Tibial artery (tissue), 4 donors: Measurements from ENCODE around the gene UNC5A.

Experiments used
- DNase-seq, 2 donors: peaks; one replicate each; pipeline ENCODE4 v3.0.0-alpha.2; 2019
- H3K27ac ChIP-seq, 2 donors: fragments of 200-600 bp; sonication (generic) in 1 of 2; 1 replicate in 1 of 2; 2 replicates in 1 of 2; pipeline ENCODE4 v1.5.1; 2018 to 2019; ENCODE audit warnings: mild to moderate bottlenecking in 1 of 2
- H3K27me3 ChIP-seq, 2 donors: fragments of 200-600 bp; sonication (generic) in 1 of 2; one replicate each; pipeline versions ENCODE4 v1.5.1 to v1.6.0; 2016 to 2019
- H3K36me3 ChIP-seq, 3 donors: fragments of 200-600 bp; sonication (generic) in 2 of 3; one replicate each; pipeline ENCODE4 v1.5.1; 2016 to 2019; ENCODE audit warnings: mild to moderate bottlenecking in 2 of 3
- H3K4me1 ChIP-seq, 4 donors: fragments of 200-600 bp; sonication (generic) in 2 of 4; 1 replicate in 3 of 4; 2 replicates in 1 of 4; pipeline ENCODE4 v1.5.1; 2016 to 2019
- H3K4me3 ChIP-seq, 2 donors: fragments of 200-600 bp; sonication (generic) in 1 of 2; 1 replicate in 1 of 2; 2 replicates in 1 of 2; pipeline ENCODE4 v1.5.1; 2018 to 2019; ENCODE audit warnings: mild to moderate bottlenecking in 2 of 2
- H3K9me3 ChIP-seq, 3 donors: fragments of 200-600 bp; sonication (generic) in 1 of 3; one replicate each; pipeline ENCODE4 v1.5.1; 2016 to 2019
- intact Hi-C: fragments of 100-400 bp; cut with DNase I; formaldehyde crosslinking; loops from one replicate; pipeline ENCODE4 v1.15.0; 2023; ENCODE audit warnings: low total_unique reads
- TF ChIP-seq, protein P1 (sequence below), 2 experiments: fragments of 200-600 bp in 1 of 2; fragments of 450-650 bp in 1 of 2; IDR thresholded peaks; one replicate each; pipeline ENCODE4 v1.5.1; 2017 to 2019; ENCODE audit warnings: antibody characterized with exemption in 2 of 2, mild to moderate bottlenecking in 1 of 2, moderate library complexity in 1 of 2

UNC5A gene

DNA sequence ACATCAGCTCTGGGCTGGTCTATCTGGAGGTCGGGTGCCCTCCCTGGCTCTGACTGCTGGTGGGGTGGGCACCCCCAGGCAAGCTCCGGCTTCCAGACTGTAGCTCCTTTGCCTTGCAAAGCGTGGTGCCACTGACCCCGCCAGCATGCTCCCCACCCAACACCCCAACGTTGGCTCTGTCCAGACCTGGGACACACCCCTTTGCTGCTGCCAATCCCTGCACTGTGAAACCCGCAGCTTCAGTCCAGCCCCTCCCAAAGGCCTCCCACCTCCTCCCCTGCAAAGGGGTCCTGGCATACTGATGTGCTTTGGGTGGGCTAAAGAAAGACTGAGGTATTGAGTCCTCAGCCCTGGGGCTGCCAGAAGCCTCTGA is 3.9 kb downstream of the UNC5A start:
- Histone ChIP-seq H3K4me3 (no peak overlapping the region), H3K9me3 (no peaks in the 10 kb centered on the region), H3K36me3 (no peaks in the 10 kb centered on the region), H3K4me1 (peaks cover 0 to 32% (median 29%) of the 10 kb centered on the region in 4 donors), H3K27me3 (peaks cover 4 to 97% of the 10 kb centered on the region in 2 donors), H3K27ac (no peak overlapping the region)
- DNase-seq: no peak
- TF ChIP-seq, protein P1, sequence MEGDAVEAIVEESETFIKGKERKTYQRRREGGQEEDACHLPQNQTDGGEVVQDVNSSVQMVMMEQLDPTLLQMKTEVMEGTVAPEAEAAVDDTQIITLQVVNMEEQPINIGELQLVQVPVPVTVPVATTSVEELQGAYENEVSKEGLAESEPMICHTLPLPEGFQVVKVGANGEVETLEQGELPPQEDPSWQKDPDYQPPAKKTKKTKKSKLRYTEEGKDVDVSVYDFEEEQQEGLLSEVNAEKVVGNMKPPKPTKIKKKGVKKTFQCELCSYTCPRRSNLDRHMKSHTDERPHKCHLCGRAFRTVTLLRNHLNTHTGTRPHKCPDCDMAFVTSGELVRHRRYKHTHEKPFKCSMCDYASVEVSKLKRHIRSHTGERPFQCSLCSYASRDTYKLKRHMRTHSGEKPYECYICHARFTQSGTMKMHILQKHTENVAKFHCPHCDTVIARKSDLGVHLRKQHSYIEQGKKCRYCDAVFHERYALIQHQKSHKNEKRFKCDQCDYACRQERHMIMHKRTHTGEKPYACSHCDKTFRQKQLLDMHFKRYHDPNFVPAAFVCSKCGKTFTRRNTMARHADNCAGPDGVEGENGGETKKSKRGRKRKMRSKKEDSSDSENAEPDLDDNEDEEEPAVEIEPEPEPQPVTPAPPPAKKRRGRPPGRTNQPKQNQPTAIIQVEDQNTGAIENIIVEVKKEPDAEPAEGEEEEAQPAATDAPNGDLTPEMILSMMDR (IDR thresholded peaks at IDR 0.05): no peak
- intact Hi-C loops: no loop called here

- no peak for DNase-seq
- H3K4me3 ChIP-seq: no peak overlapping the region
- H3K4me1 ChIP-seq: peaks cover 0 to 26% (median 23%) of the 10 kb centered on the region in 4 donors
- H3K27me3 ChIP-seq: peaks cover 4 to 97% of the 10 kb centered on the region in 2 donors
- TF ChIP-seq, protein P1 (IDR thresholded peaks at IDR 0.05): no peak
- H3K9me3 ChIP-seq: no peaks in the 10 kb centered on the region
- H3K27ac ChIP-seq: no peak overlapping the region
- intact Hi-C loops: no loop called here
- H3K36me3 ChIP-seq: no peaks in the 10 kb centered on the region
Measured at GRCh38 chr5:176814836-176815438, 4.6 kb downstream of the UNC5A start.

- intact Hi-C loops: no loop called here
- H3K4me3 ChIP-seq: no peak overlapping the region
- peaks cover 4 to 93% of the 10 kb centered on the region in 2 donors for H3K27me3 ChIP-seq
- no peaks in the 10 kb centered on the region for H3K36me3 ChIP-seq
- TF ChIP-seq, protein P1 (IDR thresholded peaks at IDR 0.05): no peak
- H3K9me3 ChIP-seq: no peaks in the 10 kb centered on the region
- DNase-seq: no peak
- H3K27ac ChIP-seq: no peak overlapping the region
- peaks cover 0 to 15% (median 14%) of the 10 kb centered on the region in 4 donors for H3K4me1 ChIP-seq
Measured at GRCh38 chr5:176816043-176816745, 5.8 kb downstream of the UNC5A start.

DNA sequence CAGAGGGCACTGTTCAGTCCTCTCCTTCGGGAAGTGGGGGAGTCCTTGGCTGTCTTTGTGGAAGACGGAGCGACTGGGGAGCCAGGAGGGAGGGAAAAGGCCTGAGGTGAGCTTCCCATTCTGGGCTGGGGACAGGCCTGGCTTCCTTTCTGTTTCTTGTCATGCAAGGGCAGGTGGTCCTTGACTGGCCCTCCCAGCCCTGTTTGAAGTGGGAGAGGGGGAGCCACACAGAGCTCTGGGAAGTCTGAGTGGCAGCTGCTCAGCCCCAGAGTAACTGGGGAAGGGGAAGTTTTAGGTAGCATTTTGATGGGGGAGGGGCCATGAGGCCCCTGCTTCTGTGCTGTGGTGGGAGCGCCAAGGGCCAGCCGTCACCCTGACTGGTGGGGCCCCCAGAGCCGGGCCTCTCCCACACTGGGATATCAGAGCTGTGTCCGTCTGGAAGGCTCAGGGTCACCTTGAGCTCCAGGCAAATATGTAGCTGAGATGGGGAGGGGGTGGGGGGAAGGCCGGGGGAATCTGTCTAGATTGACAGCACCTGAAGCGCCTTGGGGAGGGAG is 6.5 kb downstream of the UNC5A start:
- peaks cover 4 to 93% of the 10 kb centered on the region in 2 donors for H3K27me3 ChIP-seq
- TF ChIP-seq, protein P1 (IDR thresholded peaks at IDR 0.05): no peak
- no peak for DNase-seq
- peaks cover 0 to 13% (median 10%) of the 10 kb centered on the region in 4 donors for H3K4me1 ChIP-seq
- H3K4me3 ChIP-seq: no peak overlapping the region
- no peaks in the 10 kb centered on the region for H3K9me3 ChIP-seq
- no peak overlapping the region for H3K27ac ChIP-seq
- H3K36me3 ChIP-seq: no peaks in the 10 kb centered on the region
- intact Hi-C loops: no loop called here

- intact Hi-C loops: no loop called here
- peaks cover 4 to 93% of the 10 kb centered on the region in 2 donors for H3K27me3 ChIP-seq
- TF ChIP-seq, protein P1 (IDR thresholded peaks at IDR 0.05): no peak
- H3K36me3 ChIP-seq: no peaks in the 10 kb centered on the region
- no peak for DNase-seq
- H3K4me3 ChIP-seq: peak overlapping the region; percentile 15 to 31
- H3K27ac ChIP-seq: no peak overlapping the region
- peaks cover 0 to 13% (median 10%) of the 10 kb centered on the region in 4 donors for H3K4me1 ChIP-seq
- no peaks in the 10 kb centered on the region for H3K9me3 ChIP-seq
Measured at GRCh38 chr5:176817369-176817840, 7.0 kb downstream of the UNC5A start.
